Activated T-helper 2 cell treated with anti-CD3 and anti-CD28 coated beads, Interferon-gamma antibody, Interleukin-2, Interleukin-4, amounts not matched to agents 10 μg/mL and 5 μg/mL and 100 μg/mL, durations not matched to agents 14 hours and 24 hours and 36 hours (primary cell): ENCODE data around the gene CACNA1G. TPM values are rescaled to one million over a fixed set of nuclear protein-coding genes. Genes with fewer than 3 reads are reported as not detected.

ENCODE experiments used
- DNase-seq: peaks from one replicate; pipeline ENCODE4 v3.0.0; 2021; ENCODE audit warnings: low spot score
- H3K27ac Mint-ChIP-seq: one replicate; pipeline ENCODE4 v1.8.0; 2021; ENCODE audit warnings: mixed read lengths
- H3K27me3 Mint-ChIP-seq: one replicate; pipeline ENCODE4 v1.8.0; 2021; ENCODE audit warnings: low read depth, mixed read lengths
- H3K36me3 Mint-ChIP-seq: one replicate; pipeline ENCODE4 v1.8.0; 2021; ENCODE audit warnings: low read depth, mixed read lengths
- H3K4me1 Mint-ChIP-seq: one replicate; pipeline ENCODE4 v1.8.0; 2021; ENCODE audit warnings: low read depth, mixed read lengths
- H3K4me3 Mint-ChIP-seq: one replicate; pipeline ENCODE4 v1.8.0; 2021; ENCODE audit warnings: low read depth, mild to moderate bottlenecking, moderate library complexity, mixed read lengths
- H3K9me3 Mint-ChIP-seq: one replicate; pipeline ENCODE4 v1.8.0; 2021; ENCODE audit warnings: mixed read lengths
- intact Hi-C: fragments of 100-400 bp; cut with micrococcal nuclease; formaldehyde crosslinking; loops from one replicate; pipeline ENCODE4 v1.15.1; 2023
- total RNA-seq: library from RNA; stranded (reverse); gene quantifications from 2 replicates; pipeline ENCODE4 v1.2.3, GENCODE V29; 2022

Gene CACNA1G
- total RNA-seq, 1 donor from 2014 or later, result not detected

- Mint-ChIP-seq H3K9me3 (no peaks in the 10 kb centered on the region), H3K27ac (no peak overlapping the region), H3K4me1 (peaks cover 4% of the 10 kb centered on the region), H3K27me3 (peaks cover 67% of the 10 kb centered on the region), H3K36me3 (no peaks in the 10 kb centered on the region), H3K4me3 (no peak overlapping the region)
- intact Hi-C loops, result loop anchor here (5.0 kb wide), 1 partner anchor 65 kb away; no protein-coding TSS in a partner anchor
- DNase-seq, result no peak
These were observed 72.1 kb downstream of the CACNA1G start for GRCh38 chr17:50632637-50633036.

- peaks cover 68% of the 10 kb centered on the region for H3K27me3 Mint-ChIP-seq
- H3K36me3 Mint-ChIP-seq, result no peaks in the 10 kb centered on the region
- H3K4me3 Mint-ChIP-seq, result no peak overlapping the region
- H3K27ac Mint-ChIP-seq, result no peak overlapping the region
- peaks cover 1% of the 10 kb centered on the region for H3K4me1 Mint-ChIP-seq
- intact Hi-C loops, result loop anchor here (5.0 kb wide), 1 partner anchor 64 kb away; no protein-coding TSS in a partner anchor
- H3K9me3 Mint-ChIP-seq, result no peaks in the 10 kb centered on the region
- no peak for DNase-seq
These were observed 73.2 kb downstream of the CACNA1G start for GRCh38 chr17:50633683-50634082.

DNA sequence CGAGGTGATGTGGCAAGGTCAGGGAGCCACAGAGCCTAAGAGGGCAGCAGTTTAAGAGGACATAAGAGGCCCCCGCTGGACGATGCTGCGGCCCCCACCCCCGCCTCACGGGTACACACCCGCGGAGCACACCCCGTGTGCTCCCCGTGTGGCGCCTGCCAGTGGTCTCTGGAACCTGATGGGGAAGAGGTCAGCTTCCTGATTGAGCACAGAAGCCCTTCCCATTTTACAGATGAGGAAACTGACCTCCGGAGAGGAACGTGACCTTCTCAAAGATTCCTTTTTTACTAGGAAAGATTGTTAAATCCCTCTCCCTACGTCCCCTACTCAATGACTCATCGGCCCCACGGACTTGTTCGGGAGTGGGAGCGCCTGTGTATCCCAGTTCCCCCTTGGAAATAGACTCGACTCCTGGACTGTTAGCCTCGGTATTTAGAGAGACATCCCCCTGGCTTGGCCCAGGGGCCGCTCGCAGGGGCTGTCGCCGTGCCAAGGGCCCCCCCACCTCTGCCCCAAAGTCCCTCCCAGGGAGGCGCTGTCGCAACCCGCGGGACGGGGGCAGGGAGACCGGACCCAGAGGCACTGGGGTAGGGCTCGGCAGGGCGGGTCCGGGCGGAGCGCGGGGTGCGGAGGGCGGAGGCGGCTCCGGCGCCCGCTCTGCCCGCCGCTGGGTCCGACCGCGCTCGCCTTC is 73.9 kb downstream of the CACNA1G start, which contains the start of gene ABCC3:
ABCC3 (plus strand) TSS at position 658 of the 691 bp plus-strand sequence. CDS start 56 bp downstream, outside the sequence.
- Mint-ChIP-seq H3K4me3 (no peak within 1 kb of the TSS), H3K27me3 (peaks cover 64% of the 10 kb centered on the region), H3K9me3 (no peaks in the 10 kb centered on the region), H3K36me3 (no peaks in the 10 kb centered on the region), H3K4me1 (peaks cover 1% of the 10 kb centered on the region), H3K27ac (no peak within 1 kb of the TSS)
- intact Hi-C loops, result loop anchor here (5.0 kb wide), 1 partner anchor 63 kb away; no protein-coding TSS in a partner anchor
- no peak for DNase-seq

DNA sequence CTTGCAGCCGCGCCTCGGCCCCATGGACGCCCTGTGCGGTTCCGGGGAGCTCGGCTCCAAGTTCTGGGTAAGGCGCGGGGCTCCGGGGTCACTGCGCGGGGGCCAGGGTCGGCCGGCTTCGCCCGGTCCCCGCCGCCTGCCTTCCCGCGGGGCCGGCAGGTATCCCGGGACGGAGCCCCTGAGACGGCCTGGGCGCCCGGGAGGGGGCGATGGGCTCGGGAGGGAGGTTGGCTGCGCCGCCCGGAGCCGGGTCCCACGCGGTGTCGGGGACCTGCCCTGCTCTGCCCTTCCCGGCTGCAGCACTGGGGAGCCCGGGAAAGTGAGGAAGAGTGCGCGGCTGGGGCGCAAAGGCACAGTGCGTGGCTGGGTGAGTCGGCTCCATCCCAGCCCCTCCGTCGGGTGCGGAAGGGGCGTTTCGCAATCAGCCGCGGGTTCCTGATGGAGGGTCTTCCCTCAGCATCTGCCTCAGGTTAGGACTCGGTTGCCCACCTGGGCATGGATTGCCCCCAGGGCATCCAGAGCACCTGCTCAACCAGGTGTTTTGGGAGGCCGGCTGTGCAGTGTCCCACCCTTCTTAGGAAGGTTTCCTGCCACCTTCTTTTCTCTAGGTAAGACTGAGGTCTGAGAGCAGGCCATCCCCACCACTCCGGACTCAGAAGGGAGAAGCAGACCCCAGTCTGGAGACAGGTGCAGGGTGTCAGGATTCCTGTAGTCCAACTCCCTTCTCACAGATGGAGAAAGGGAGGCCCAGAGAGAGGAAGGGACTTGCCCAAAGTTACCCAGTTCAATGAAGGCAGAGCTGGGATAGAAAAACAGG is 74.6 kb downstream of the CACNA1G start:
- H3K4me3 Mint-ChIP-seq, result no peak overlapping the region
- no peaks in the 10 kb centered on the region for H3K36me3 Mint-ChIP-seq

DNA sequence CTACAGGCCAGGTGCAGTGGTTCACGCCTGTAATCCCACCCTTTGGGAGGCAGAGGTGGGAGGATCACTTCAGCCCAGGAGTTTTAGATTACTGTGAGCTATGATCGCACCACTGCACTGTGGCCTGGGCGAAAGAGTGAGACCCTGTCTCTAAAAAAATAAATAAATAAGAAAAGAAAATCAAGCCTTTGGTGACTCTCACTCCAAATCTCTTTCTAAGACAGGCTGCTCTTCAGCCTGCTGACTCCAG is 75.1 kb downstream of the CACNA1G start:
- H3K27me3 Mint-ChIP-seq, result peaks cover 61% of the 10 kb centered on the region
- no peaks in the 10 kb centered on the region for H3K9me3 Mint-ChIP-seq
- intact Hi-C loops, result no loop called here
- DNase-seq, result no peak
- no peaks in the 10 kb centered on the region for H3K36me3 Mint-ChIP-seq
- H3K4me3 Mint-ChIP-seq, result no peak overlapping the region
- H3K27ac Mint-ChIP-seq, result no peak overlapping the region
- H3K4me1 Mint-ChIP-seq, result no peaks in the 10 kb centered on the region

More for the DNA sequence above, 74.6 kb downstream of the CACNA1G start:
- DNase-seq, result no peak
- peaks cover 1% of the 10 kb centered on the region for H3K4me1 Mint-ChIP-seq
- no peaks in the 10 kb centered on the region for H3K9me3 Mint-ChIP-seq
- intact Hi-C loops, result loop anchor here (5.0 kb wide), 1 partner anchor 62 kb away; no protein-coding TSS in a partner anchor
- H3K27me3 Mint-ChIP-seq, result peaks cover 64% of the 10 kb centered on the region
- H3K27ac Mint-ChIP-seq, result no peak overlapping the region

GRCh38 chr17:50635982-50636803 is 75.7 kb downstream of the CACNA1G start:
- Mint-ChIP-seq H3K27me3 (peaks cover 59% of the 10 kb centered on the region), H3K4me3 (no peak overlapping the region), H3K36me3 (no peaks in the 10 kb centered on the region), H3K4me1 (no peaks in the 10 kb centered on the region), H3K9me3 (no peaks in the 10 kb centered on the region), H3K27ac (no peak overlapping the region)
- intact Hi-C loops, result no loop called here
- no peak for DNase-seq

DNA sequence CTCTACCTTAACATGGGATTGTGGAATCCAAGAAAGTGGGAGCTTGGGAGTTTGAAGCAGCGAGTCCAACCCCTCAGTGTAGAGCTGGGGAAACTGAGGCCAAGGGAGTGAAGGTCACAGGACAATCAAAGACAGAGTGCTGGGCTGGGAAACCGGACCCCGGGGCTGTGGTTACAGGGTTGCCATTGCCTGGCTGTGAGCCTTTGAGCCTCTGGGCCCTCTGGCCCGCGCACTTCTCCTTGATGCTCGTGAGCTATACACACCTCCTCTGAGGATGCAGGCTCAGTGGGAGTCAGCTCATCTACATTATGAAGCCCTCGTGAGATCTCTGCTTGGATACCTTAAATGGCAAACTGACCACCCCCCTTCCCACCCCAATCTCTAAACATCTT is 76.3 kb downstream of the CACNA1G start:
- H3K36me3 Mint-ChIP-seq, result no peaks in the 10 kb centered on the region
- peaks cover 55% of the 10 kb centered on the region for H3K27me3 Mint-ChIP-seq
- intact Hi-C loops, result no loop called here
- no peaks in the 10 kb centered on the region for H3K4me1 Mint-ChIP-seq
- DNase-seq, result no peak
- no peak overlapping the region for H3K4me3 Mint-ChIP-seq
- no peak overlapping the region for H3K27ac Mint-ChIP-seq
- no peaks in the 10 kb centered on the region for H3K9me3 Mint-ChIP-seq

DNA sequence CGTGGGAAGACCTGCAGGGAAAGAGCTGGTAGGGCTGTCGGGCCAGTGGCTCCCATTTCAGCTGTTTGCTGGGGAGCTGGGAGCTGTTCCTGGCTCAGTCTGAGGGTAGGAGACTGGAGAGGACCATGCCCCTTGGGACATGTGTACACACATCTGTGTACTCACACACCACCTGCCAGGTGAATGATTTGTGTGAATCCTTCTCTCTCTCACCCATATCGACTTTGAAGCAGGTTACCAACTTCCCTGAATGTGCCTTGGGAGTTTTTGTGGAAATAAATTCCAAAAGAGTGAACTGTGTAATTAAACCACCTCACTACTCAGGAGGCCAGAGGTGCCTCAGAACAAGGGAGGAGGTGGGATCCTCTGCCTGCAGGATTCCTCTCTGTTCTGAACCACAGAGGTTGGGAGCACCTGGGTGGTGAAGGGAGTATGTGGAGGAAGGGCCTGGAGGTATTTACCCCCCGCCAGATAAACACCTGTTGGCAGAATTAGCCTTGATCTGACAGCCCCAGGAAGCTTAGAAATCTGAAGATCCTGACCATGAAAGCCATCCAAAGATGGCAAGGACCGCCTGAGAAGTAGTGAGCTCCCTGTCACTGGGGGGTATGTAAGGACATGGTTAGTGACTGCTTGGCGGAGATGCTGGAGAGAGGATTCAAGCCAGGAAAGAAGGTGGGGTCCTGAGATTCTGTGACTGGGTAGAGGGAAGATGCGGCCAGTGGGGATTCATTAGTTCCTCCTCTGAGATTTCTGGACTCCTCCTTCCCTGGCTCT is 77.5 kb downstream of the CACNA1G start:
- DNase-seq, result no peak
- H3K36me3 Mint-ChIP-seq, result no peaks in the 10 kb centered on the region
- intact Hi-C loops, result no loop called here
- H3K27ac Mint-ChIP-seq, result no peak overlapping the region
- H3K4me1 Mint-ChIP-seq, result no peaks in the 10 kb centered on the region
- peaks cover 46% of the 10 kb centered on the region for H3K27me3 Mint-ChIP-seq
- H3K9me3 Mint-ChIP-seq, result no peaks in the 10 kb centered on the region
- no peak overlapping the region for H3K4me3 Mint-ChIP-seq

- intact Hi-C loops, result no loop called here
- H3K9me3 Mint-ChIP-seq, result no peaks in the 10 kb centered on the region
These were observed 78.1 kb downstream of the CACNA1G start for GRCh38 chr17:50638606-50638965.

GRCh38 chr17:50638966-50639713 is 78.6 kb downstream of the CACNA1G start:
- no peak for DNase-seq
- no peak overlapping the region for H3K27ac Mint-ChIP-seq
- no peaks in the 10 kb centered on the region for H3K4me1 Mint-ChIP-seq
- no peaks in the 10 kb centered on the region for H3K36me3 Mint-ChIP-seq
- H3K9me3 Mint-ChIP-seq, result no peaks in the 10 kb centered on the region
- intact Hi-C loops, result no loop called here
- no peak overlapping the region for H3K4me3 Mint-ChIP-seq
- H3K27me3 Mint-ChIP-seq, result peaks cover 34% of the 10 kb centered on the region

More at GRCh38 chr17:50638606-50638965, 78.1 kb downstream of the CACNA1G start:
- DNase-seq, result no peak
- no peak overlapping the region for H3K4me3 Mint-ChIP-seq
- H3K36me3 Mint-ChIP-seq, result no peaks in the 10 kb centered on the region
- H3K27ac Mint-ChIP-seq, result no peak overlapping the region
- no peaks in the 10 kb centered on the region for H3K4me1 Mint-ChIP-seq
- peaks cover 40% of the 10 kb centered on the region for H3K27me3 Mint-ChIP-seq

- Mint-ChIP-seq H3K4me1 (no peaks in the 10 kb centered on the region), H3K9me3 (no peaks in the 10 kb centered on the region)
These were observed 80.3 kb downstream of the CACNA1G start for GRCh38 chr17:50640686-50641351.

More at GRCh38 chr17:50640686-50641351, 80.3 kb downstream of the CACNA1G start:
- Mint-ChIP-seq H3K27me3 (peaks cover 25% of the 10 kb centered on the region), H3K4me3 (no peak overlapping the region), H3K27ac (no peak overlapping the region), H3K36me3 (no peaks in the 10 kb centered on the region)
- intact Hi-C loops, result no loop called here
- DNase-seq, result no peak
